Cerebellar cortex (tissue), 1 donor: ENCODE results near the gene MAPK4.
"Not testable (repeated sequence)": the region's sequence is repeated elsewhere in the genome, so short reads cannot be mapped to it uniquely, and the experiment has no call there.

ENCODE experiments used
- DNase-seq: peaks from one replicate; pipeline ENCODE4 v3.0.0-alpha.2; 2015; ENCODE audit warnings: low spot score

Gene MAPK4

DNA sequence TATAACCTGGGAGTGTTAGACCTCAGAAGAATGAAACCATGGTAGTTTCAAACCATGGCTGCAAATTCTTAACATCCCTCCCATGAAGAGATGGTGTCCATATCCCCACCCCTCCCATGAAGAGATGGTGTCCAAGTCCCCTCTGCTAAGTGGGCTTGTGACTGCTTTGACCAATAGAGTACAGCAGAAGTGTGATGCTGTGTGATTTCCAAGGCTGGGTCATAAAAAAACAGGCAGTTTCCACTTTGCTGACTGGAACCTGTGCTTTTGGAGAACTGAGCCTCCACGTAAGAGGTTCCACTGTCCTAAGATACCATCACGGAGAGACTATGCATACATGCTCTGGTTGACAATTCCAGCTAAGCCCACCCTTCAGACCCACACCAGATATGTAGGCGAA lies 194.4 kb downstream of the MAPK4 start:
- DNase-seq, result no peak

DNA sequence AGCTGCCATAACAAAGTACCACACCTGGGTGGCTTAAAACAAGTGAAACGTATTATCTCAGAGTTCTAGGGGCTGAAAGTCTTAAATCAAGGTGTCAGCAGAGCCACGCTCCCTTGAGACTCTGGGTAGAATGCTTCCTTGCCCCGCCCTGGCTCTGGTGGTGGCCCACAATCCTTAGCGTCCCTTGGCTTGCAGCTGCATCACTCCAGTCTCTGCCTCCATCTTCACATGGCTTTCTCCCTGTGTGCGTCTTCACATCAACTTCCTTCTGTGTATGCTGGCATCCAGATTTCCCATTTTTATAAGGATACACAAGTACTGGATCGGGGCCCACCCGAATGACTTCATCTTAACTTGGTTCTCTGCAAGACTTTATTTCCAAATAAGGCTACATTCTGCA lies 197.5 kb downstream of the MAPK4 start:
- no peak for DNase-seq

DNA sequence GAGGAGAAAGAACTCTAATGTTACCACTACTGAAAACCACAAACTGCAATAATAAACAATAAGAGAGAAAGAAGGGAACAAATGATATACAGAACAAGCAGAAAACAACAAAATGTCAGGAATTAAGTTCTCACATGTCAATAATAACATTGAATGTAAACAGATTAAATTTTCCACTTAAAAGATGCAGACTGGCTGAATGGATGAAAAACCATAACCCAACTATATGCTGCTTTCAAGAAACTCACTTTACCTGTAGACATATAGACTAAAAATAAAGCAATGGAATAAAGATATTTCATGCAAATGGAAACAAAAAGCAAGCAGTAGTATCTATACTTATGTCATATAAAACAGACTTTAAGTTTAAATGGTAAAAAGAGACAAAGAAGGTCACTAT lies 209.6 kb downstream of the MAPK4 start:
- no peak for DNase-seq

DNA sequence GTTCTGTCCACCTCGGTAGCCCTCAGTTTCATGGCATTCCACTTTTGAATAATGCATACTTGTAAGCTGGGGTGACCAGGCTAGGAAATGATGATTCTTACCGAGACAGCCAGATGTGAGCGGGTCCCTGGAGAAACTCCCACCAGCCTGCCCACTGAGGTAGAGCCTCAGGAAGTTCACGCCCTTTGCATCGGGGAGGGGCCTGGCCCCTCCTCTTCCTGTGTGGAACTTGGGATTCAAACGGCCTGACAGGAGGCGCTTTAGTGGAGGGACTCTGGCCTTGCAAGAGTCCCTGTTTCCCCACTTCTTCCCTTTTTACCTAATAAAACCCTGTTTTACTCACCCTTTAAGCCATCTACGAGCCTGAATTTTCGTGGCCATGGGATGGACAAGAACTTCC lies 215.3 kb downstream of the MAPK4 start:
- DNase-seq, result no peak

DNA sequence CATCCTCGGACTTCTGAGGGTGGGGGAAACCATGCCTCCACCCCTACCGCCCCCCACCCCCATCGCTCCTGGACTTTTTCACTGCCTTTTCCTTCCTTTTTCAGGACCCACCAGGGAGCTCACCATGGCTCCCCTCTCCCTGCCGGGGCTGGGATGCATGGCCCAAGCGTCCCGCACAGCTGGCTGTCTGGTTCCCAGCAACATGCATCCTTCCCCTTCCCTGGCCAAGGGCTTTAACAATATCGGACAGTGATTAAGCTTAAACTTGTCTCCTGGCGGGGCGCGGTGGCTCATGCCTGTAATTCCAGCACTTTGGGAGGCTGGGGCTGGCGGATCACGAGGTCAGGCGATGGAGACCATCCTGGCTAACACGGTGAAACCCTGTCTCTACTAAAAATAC lies 215.8 kb downstream of the MAPK4 start:
- DNase-seq, result no peak

DNA sequence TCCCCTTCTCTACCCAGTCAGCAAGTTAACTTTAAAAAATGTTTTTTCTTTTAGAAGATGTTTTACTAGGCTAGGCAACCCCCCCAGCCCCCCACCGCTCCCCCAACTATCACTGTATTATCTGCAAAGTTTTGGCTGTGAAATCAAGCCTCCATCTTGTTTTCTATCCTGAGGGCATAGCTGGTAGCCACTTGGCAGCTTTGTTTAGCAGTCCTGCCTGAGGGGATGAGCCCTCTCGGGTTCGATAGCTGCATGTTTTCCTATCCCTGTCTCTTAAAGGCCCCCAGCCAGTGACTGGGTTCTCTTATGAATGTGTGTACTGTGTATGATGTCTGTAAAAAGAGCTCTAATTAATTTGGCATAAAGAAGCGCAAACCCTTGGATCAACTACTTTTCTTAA lies 216.5 kb downstream of the MAPK4 start:
- DNase-seq, result no peak

DNA sequence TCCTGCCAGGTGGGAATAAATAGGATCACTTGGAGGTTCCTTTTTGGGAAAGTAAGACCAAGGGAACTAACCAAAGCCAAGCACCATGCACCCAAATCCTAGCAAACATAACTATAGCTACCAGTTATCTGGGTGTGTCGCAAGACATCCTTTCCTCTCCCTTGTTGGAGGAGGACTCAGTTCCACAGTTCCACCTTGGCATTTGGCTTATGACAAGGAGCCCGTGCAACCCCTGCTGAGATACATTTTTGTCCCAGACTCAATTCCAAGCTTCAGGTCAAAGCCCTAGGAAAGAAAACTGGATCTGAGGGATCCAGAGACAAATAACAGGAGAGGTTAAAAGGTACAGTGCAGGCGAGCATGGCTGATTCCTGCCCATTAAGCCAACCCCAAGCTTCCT lies 219.1 kb downstream of the MAPK4 start:
- DNase-seq, result not testable (repeated sequence)
